ENCODE results near the gene MAMDC2.

The MAMDC2 gene, protein sequence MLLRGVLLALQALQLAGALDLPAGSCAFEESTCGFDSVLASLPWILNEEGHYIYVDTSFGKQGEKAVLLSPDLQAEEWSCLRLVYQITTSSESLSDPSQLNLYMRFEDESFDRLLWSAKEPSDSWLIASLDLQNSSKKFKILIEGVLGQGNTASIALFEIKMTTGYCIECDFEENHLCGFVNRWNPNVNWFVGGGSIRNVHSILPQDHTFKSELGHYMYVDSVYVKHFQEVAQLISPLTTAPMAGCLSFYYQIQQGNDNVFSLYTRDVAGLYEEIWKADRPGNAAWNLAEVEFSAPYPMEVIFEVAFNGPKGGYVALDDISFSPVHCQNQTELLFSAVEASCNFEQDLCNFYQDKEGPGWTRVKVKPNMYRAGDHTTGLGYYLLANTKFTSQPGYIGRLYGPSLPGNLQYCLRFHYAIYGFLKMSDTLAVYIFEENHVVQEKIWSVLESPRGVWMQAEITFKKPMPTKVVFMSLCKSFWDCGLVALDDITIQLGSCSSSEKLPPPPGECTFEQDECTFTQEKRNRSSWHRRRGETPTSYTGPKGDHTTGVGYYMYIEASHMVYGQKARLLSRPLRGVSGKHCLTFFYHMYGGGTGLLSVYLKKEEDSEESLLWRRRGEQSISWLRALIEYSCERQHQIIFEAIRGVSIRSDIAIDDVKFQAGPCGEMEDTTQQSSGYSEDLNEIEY

DNA sequence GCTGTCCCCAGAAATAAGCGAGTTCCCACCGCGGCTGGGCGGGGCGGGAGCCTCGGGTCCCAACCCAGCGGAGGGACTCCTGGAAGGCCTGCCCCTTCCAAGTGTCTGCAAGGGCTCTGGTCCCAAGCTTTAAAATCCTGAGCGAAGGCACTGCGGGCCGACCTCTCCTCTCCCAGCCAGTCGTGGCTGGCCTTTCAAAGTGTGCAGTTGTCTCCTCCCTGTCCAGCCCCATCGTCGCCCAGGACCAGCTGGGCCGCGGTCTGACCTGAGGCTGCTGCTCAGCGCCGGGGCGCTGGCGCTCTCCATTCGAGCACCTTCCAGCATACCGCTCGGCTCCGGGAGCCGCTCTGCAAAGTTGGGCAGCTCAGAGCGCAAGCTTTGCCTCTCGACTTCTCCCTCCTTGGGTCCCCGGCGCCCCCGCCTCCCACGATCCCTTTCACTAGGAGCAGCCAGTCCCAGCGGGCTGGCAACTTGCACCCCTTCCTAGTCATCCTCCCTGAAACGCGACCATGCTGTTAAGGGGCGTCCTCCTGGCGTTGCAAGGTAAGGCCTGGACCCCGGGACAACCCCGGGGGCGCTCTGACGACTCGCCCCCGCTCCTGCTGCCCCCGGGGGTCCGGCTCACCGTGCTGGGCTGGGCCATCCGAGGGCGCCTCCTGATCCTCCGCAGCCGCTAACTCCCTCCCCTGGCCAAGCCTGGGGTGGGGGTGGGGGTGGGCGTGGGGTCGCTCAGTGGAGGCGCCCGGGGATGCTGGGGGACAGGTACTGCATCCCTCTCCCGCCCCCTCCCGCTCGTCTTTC lies at the start of gene MAMDC2:
MAMDC2 (plus strand) TSS at position 160 of the 801 bp plus-strand sequence; CDS start at position 510, 350 bp downstream.
- no peak for DNase-seq (ENCODE audit: low read depth in 2 of 2)

DNA sequence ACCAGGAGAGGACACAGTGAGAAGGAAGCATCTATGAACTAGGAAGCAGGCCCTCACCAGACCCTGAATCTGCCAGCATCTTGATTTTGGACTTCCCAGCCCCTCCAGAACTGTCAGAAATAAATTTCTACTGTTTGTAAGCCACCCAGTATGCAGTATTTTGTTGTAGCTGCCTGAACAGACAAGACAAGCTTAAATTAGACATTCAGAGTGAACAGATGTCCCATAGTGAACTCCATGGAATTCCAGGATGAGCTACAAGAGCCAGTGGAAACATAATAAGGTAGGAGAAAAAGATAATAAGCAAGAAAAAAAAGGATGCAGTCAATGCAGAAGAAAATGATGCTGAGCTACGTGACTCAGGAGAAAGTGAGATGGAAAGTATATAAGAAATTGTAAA lies 47.8 kb upstream of the MAMDC2 start:
- no peak for DNase-seq (ENCODE audit: low read depth in 2 of 2)

DNA sequence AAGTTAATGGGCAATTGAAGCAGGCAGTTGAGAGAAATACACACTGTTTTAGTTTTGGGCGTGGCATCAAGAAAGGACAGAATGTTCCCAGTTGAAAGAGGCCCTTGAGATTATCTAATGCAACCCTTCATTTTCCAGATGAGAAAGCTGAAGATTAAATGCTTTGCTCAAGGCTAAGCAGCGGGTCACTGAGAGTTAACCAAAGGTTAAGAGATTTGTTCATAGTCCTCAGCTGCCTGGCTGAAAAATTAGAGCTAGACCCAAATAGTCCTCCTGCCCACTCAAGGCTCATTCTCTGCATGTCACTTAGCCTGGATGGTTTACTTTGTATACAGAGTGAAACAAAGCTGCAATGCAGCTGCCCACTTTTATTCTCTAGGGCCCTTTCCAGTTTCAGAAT lies 46.7 kb upstream of the MAMDC2 start:
- no peak for DNase-seq (ENCODE audit: low read depth in 2 of 2)

DNA sequence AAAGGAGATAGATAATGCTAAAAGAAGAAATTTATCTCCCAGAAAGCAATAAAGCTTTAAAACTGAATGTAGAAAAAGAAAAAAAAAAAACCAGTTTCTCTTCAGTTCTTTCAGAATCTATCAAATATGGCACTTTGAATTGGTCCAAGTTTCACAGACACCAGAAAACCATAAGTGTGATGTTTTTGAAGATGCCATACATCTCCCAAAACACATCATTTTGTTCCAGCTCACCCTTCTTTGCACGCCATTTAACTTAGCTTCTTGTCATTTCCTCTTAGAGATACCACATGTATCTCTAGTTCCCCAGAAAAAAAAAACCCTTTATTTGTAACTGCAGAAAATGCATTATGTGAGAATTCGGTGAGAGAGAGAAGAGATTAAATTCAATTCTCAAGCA lies 46.1 kb upstream of the MAMDC2 start:
- DNase-seq (ENCODE audit: low read depth in 2 of 2): no peak

DNA sequence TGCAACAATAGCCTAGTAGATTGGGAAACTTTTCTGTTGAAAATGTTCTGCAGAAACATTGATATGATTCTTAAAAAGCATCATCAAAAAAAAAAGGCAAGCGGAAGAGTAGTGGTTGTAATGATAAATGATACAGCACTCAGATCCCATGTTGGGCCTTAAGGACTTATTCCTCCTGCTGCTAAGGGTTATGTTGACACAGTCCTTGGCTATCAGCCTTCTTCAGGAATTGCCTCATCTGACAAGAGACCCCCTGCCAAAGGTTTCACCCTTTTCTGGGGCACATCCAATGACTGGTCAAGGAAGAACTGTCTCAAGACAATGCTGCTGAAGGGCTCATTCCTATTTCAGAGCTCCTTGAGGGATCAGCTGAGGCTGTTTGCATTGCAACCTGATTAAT lies 44.3 kb upstream of the MAMDC2 start:
- no peak for DNase-seq (ENCODE audit: low read depth in 2 of 2)

DNA sequence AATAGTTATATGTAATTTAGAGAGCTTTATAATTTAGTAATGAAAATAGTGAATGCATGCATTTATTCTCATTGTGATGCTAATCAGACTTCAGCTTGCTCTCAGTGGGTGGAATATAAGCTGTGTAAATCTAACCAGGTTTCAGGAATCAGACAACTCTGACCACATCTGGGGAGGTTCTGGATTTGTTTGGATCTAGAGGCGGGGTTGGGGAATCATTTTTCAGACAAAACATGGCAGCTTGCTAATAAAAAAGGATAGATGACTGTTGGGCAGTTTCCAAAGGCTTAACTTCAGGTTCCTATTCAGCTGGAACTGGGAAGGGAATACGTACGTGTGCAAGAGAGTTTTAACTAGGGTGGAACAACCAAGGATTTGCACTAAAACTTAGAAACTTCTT lies 43.2 kb upstream of the MAMDC2 start:
- no peak for DNase-seq (ENCODE audit: low read depth in 2 of 2)

DNA sequence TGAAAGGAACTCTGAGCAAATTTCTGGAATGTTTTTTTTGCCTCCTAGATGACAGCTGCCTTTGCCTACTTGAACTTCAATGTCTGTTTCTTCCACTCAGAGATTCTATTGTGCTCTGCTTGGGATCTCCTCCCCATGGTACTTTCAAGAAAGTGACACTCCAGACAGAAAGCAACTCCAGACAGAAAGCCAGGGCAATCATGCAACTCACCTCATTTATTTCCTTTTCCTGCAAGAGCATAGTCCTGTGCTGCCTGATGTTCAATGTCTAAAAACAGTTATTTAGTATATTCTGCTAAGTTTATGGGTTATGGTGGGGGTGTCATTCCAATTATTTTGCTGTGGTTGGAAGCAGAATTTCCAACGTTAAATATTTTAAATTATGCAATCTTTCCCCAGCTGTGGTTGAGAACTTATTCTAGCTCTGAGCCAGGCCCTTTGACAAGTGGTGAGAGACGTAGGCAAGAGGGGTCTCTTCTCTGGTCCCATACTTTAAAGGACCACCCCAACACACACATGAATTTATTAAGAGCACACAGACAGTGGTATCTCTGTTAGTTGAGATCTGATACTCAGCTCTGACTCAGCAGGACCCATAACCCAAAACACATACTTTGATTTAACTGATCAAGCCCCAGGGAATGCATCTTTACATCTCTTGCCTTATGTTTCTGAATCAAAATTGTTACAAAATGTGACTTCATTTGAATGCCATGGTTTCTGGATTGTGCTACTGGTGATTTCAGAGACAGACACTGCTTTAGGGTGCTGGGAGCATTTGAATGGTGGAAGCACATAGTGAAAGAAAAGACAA lies 39.5 kb upstream of the MAMDC2 start:
- no peak for DNase-seq (ENCODE audit: low read depth in 2 of 2)

DNA sequence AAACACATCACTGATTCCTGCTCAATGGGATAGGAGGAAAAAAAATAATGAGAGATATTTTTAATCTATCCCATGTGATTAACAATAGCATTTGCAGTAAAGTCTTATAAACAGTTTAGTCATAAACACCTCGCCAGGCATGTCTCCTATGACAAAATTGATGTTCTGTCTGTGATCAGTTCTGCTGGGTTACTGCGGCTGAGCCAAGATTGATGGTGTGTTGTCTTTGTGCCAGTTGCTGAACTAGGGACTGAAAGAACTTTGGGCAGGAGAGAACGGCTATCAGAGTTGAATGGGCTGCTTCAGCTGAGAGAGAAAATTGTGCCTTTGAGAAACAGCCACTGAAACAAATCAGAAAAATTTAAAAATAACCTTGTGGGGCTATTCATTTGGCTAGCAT lies 37.3 kb upstream of the MAMDC2 start:
- no peak for DNase-seq (ENCODE audit: low read depth in 2 of 2)

DNA sequence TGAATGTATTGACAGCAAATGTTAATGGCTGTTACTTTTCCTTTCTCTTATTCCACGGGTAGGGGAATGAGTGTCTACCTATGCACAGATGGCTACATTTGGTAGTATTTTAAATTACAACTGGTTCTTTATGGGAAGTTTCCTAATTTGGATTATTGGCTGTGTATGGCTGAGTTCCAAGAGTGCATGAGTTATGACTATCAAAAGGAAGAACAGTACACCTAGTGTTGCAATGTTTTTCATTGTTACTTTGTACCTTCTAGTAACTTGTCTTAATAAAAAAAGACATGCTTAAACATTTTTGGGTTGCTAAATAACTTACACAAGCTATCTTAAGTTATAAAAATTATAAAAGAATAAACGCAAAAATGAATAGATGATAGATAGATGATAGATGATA lies 35.8 kb upstream of the MAMDC2 start:
- DNase-seq (ENCODE audit: low read depth in 2 of 2): no peak

DNA sequence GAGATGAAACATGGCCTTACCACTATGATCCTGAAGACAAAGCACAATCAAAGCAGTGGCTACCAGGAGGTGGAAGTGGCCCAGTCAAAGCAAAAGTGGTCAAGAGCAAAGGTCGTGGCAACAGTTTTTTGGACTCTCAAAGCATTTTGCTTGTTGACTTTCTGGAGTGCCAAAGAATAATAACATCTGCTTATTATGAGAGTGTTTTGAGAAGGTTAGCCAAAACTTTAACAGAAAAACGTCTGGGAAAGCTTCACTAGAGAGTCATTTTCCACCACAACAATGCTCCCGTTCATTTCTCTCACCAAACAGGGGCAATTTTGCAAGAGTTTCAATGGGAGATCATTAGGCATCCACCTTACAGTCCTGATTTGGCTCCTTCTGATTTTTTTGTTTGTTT lies 33.6 kb upstream of the MAMDC2 start:
- no peak for DNase-seq (ENCODE audit: low read depth in 2 of 2)

DNA sequence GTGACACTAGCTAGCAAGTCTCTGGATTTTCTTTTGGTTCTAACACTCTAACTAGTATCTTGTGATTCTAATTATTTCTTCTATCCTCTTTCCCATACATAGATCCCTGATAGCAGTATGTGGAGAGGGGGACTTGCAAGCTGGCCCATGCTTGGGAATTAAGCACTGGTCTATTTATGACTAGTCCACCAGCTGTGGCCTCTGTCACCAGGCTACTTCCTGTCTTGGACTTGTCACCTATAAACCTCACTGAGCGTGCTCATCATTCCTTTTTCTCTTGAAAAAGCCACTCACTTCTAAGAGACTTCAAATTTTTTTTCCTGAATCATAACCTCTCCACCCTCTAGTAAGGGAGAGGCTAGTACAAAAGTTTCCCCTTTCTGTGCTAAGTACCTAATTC lies 32.3 kb upstream of the MAMDC2 start:
- DNase-seq (ENCODE audit: low read depth in 2 of 2): no peak

DNA sequence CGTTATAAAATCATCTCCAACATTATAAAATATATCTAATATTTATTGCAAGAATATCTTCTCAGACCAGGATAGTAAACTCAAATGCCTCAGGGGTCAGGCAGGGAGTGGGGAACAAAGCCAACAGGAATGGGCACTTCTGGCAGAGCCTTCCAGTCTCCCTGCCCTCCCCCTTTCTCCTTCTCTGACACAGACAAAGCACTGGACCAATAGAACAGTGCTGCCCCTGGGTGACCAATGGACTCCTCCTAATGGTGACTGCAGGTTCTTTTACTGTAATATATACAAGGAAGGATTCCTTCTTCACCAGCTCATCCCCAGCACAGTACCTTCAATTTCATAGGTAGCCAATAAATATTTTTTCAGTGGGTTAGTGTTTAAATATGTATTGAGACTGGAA lies 31.1 kb upstream of the MAMDC2 start:
- DNase-seq (ENCODE audit: low read depth in 2 of 2): no peak

DNA sequence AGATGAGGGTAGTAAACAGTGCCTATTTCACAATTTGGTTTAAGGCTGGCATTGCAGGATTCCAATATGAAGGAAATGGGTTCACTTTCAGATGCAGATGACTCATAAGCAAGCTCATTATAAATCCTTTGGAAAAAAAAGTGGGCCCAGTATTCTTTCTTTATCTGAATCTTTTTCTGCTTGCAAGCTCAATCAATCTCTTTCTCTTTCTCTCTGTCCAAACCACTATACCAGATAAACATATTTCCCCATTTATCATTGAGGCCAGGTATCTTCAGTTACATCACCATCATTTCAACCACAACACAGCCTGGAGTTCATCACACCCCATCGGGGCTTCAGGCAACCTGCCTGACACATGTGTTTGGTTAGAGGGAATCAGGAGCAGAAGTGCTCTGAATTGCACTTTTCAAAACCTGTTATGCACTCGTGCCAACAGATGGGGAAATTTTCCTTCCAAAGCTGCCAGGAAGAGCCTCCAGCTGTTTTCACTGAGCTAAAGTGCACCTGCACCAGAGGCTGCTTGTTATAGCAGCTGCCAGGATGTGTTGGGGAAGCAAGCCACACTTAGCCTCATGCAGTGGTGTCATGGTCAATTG lies 30.0 kb upstream of the MAMDC2 start:
- DNase-seq (ENCODE audit: low read depth in 2 of 2): no peak

DNA sequence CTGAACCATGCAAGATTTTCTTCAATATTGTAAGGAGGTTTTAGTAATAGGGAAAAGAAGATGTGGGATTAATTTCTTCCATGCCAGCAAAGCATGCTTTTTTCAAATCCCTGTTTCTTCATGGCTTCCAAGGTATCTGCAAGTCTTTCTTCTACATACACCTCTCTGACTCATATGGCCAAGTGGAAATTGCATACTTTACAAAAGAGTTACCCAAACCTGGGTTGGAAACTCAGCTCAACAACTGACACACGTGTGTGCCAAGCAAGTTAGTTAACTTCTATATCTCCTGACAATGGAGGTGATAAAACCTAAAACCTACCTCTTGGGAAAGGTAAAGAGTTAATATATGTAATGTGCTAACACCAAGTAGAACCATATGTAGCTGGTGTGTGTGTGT lies 28.5 kb upstream of the MAMDC2 start:
- DNase-seq (ENCODE audit: low read depth in 2 of 2): no peak

DNA sequence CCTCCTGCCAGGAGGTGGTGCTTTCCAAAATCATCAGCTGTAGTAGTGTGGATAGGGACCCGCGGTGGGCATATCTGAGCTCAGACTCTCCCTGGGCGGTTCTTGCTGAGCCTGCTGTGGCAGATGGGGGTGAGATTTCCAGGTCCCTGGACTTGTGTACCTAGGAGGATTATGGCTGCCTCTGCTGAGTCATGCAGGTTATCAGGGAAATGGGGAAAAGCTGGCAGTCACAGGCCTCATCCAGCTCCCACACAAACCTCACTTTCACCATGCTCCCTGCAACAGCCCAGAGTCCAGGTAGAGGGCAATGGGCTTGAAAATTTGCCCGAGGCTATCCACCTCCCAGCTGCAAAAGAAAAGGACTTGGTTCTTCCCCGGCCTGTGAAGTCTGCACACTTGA lies 23.4 kb upstream of the MAMDC2 start:
- DNase-seq (ENCODE audit: low read depth in 2 of 2): no peak

DNA sequence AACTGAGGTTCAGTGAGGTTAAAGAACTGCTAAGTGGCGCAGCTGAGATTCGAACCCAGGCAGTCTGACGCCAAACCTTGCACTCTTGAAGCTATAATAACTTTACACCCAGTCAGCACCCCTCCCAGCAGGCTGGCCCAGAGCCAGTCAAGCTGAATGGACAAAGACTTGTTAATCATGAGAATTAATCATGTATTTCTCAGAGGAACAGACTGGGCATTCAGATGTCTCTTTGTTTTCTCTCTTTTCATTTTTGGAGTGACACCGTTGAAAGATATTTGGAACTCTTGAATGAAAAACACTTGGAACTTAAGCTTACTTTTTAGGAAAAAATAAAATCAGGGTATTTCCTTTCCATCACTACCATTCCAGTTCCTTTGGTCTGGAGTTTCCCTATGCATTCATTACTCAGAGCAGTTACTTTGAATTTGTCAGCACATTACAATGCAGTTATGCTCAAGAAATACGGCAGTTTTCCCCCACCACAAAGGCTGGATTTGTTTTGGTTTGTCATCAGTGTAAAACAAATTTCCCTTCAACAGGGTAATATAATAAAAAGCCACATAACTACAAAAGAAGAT lies 22.6 kb upstream of the MAMDC2 start:
- DNase-seq (ENCODE audit: low read depth in 2 of 2): no peak

DNA sequence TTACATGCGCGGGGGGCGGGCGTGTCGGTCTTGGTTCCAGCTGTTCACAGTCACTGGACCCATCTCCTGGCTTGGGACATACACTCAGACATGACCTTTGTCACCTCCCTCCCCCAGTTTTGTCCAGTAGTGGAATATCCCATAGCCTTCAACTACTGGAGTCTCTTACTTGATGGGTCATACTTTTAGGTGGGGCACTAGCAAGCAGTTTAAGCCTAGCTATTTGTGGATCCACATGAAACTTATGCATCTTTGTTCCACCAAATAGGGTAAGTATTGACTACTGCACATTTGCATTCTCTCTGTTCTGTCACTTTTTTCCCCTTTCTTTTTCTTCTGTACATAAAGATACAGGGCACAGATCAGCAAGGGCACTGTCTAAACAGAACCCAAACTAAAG lies 15.4 kb upstream of the MAMDC2 start:
- DNase-seq (ENCODE audit: low read depth in 2 of 2): no peak

DNA sequence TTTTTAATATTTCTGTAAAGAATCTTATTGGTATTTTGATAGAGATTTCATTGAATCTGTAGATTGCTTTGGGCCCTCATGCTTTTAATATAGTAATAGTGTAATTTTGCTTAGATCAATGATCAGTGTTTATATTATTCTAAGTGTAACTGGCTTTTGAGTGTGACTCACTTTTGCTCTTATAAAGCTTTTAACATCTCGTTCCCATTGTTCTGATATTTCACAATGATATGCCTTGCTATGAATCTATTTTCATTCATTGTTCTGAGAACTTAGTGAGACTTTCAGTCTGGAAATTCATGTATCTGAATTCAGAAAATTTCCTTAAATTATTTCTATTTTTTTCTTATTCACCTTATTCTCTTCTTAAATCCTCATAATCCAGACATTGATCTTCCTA lies 13.5 kb upstream of the MAMDC2 start:
- no peak for DNase-seq (ENCODE audit: low read depth in 2 of 2)

DNA sequence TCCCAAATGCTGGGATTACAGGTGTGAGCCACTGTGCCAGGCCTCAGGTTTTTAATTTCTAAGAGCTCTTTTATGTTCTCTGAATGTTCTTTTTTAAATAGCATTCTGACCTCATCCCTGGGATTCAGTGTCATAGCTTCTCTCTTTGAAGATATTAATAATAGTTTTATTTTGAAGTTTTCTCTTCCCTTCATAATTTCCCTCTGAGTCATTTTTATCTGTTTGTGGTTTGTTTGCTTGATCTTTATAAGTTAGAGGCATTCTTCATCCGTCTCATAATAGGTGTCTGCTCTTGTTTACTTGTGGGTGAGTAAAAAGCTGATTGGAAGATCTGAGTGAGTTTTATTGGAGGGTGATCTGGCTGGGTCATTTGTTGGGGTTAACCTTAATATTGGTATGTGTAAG lies 12.5 kb upstream of the MAMDC2 start:
- no peak for DNase-seq (ENCODE audit: low read depth in 2 of 2)

DNA sequence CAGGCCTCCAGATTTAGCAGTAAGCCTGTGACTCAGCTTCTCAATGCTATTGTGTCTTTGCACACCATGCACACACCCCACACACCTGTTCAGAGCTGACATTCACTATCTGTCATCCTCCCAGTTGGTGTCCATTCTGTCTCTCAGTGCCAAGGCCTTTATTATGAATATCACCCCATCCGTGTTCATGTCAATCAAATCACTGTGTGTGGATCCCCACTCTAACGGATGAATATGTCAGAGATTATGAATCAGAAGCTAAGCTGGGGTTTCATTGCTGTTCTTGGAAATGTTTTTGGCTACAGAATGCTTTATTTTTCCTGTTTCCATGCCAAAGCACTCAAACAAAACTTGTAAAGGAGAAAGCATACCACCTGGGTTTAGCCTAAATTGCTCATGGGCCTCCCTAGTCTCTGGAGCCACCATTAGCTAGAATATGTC lies 9.4 kb upstream of the MAMDC2 start:
- DNase-seq (ENCODE audit: low read depth in 2 of 2): no peak

DNA sequence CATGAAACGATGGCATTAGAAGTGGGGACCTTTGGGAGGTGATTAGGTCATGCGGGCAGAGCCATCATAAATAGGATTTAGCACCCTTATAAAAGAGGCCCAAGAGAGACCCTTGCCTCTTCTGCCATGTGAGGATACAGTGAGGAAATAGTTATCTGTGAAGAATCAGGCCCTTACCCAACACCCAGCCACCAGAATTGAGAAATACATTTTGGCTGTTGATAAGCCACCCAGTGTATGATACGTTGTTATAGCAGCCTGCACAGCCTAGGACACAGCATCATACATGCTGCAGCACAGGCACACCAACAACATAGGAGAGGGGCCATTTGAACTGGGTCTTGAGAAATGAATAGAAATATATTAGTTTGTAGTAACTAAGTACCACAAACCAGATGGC lies 8.0 kb upstream of the MAMDC2 start:
- DNase-seq (ENCODE audit: low read depth in 2 of 2): no peak

All from stimulated activated CD8-positive, alpha-beta memory T cell treated with anti-CD3 and anti-CD28 coated beads, Interleukin-15, amount 100 ng/mL, for 48 hours (primary cell).